Activated B cell treated with CpG ODN at 0.5 μM for 24 hours (primary cell): ENCODE measurements around the gene ITLN1. TPM values are rescaled to one million over a fixed set of nuclear protein-coding genes. Genes with fewer than 3 reads are reported as not detected.
"Not testable (repeated sequence)": the region's sequence is repeated elsewhere in the genome, so short reads cannot be mapped to it uniquely, and the experiment has no call there.

Experiments used
- ATAC-seq: fragments of 200-7000 bp; cut with Tn5 transposase; one replicate; pipeline ENCODE4 v1.10.0; 2021; ENCODE audit warnings: low read depth, mild to moderate bottlenecking, moderate library complexity
- CTCF ChIA-PET: fragments of 350-600 bp; sonication (Branson Sonifier 250); formaldehyde crosslinking; loops from one replicate; lab custom pipeline; 2021; ENCODE audit warnings: antibody characterized with exemption; lab: Charles Lee
- POLR2A ChIA-PET: fragments of 350-600 bp; sonication (Branson Sonifier 250); formaldehyde crosslinking; loops from one replicate; lab custom pipeline; 2021; ENCODE audit warnings: antibody characterized with exemption; lab: Charles Lee
- DNase-seq: peaks from one replicate; pipeline ENCODE4 v3.0.0; 2022
- H3K27ac Mint-ChIP-seq: one replicate; pipeline ENCODE4 v1.8.0; 2020; ENCODE audit warnings: mixed read lengths
- H3K27me3 Mint-ChIP-seq: one replicate; pipeline ENCODE4 v1.8.0; 2021; ENCODE audit warnings: mixed read lengths
- H3K36me3 Mint-ChIP-seq: one replicate; pipeline ENCODE4 v1.8.0; 2021; ENCODE audit warnings: low read depth, mixed read lengths
- H3K4me1 Mint-ChIP-seq: one replicate; pipeline ENCODE4 v1.8.0; 2021; ENCODE audit warnings: mixed read lengths
- H3K4me3 Mint-ChIP-seq: one replicate; pipeline ENCODE4 v1.8.0; 2020; ENCODE audit warnings: mild to moderate bottlenecking, mixed read lengths
- H3K9me3 Mint-ChIP-seq: one replicate; pipeline ENCODE4 v1.8.0; 2020; ENCODE audit warnings: mixed read lengths
- CTCF ChIP-seq: fragments of 200-600 bp; IDR thresholded peaks from one replicate; pipeline ENCODE4 v1.8.0; 2022; ENCODE audit warnings: antibody characterized with exemption, mild to moderate bottlenecking
- intact Hi-C: fragments of 100-400 bp; cut with micrococcal nuclease; formaldehyde crosslinking; loops from one replicate; pipeline ENCODE4 v1.15.1; 2024
- total RNA-seq: library from RNA; stranded (reverse); gene quantifications from 2 replicates; pipeline ENCODE4 v1.2.3, GENCODE V29; 2022

ITLN1 gene
- total RNA-seq, 1 donor from 2014 or later: not detected

- no peak overlapping the region for H3K27ac Mint-ChIP-seq
- POLR2A ChIA-PET: no interaction called here
- DNase-seq (no peak), ATAC-seq (no peak)
- H3K4me3 Mint-ChIP-seq: no peak overlapping the region
- H3K27me3 Mint-ChIP-seq: peaks cover 17% of the 10 kb centered on the region
- peaks cover 4% of the 10 kb centered on the region for H3K9me3 Mint-ChIP-seq
- CTCF ChIA-PET: no interaction called here
- no peak for TF ChIP-seq CTCF
- intact Hi-C loops: no loop called here
- no peaks in the 10 kb centered on the region for H3K36me3 Mint-ChIP-seq
- H3K4me1 Mint-ChIP-seq: no peaks in the 10 kb centered on the region
These were observed 3.9 kb upstream of the ITLN1 start for GRCh38 chr1:160888926-160889325.

- Mint-ChIP-seq H3K36me3 (no peaks in the 10 kb centered on the region), H3K27me3 (peaks cover 12% of the 10 kb centered on the region), H3K27ac (no peak overlapping the region), H3K9me3 (no peaks in the 10 kb centered on the region), H3K4me1 (no peaks in the 10 kb centered on the region), H3K4me3 (no peak overlapping the region)
- CTCF ChIA-PET: no interaction called here
- POLR2A ChIA-PET: no interaction called here
- ATAC-seq: no peak
- no peak for DNase-seq
- TF ChIP-seq CTCF: no peak
- intact Hi-C loops: no loop called here
These were observed 2.1 kb upstream of the ITLN1 start for GRCh38 chr1:160887071-160887470.

DNA sequence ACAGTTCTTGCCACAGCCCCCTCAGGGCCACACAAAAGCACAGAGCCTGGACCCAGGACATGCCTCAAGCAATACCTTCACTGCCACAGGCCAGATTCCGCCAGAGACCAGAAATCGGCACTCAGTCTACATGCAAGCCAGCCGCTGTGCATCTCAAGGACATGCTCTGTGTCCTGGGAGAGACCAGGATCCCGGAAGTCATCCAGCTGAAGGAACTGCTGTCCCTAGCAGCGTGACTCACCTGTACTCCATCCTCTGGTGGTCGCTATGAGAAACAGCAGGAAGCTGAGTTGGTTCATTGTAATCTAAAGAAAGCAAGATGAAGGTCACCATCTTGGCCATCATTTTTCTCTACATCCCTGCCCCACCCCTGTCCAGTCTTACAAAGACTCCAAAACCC, 401 bp downstream of the ITLN1 start:
- TF ChIP-seq CTCF: no peak
- ATAC-seq: no peak
- no peaks in the 10 kb centered on the region for H3K4me1 Mint-ChIP-seq
- H3K27me3 Mint-ChIP-seq: peaks cover 6% of the 10 kb centered on the region
- POLR2A ChIA-PET: no interaction called here
- H3K27ac Mint-ChIP-seq: no peak overlapping the region
- CTCF ChIA-PET: interaction anchor here (0.7 to 1.1 kb wide), 3 partner anchors 42 to 107 kb away, joined by 3 to 4 read pairs (median 3); no protein-coding TSS in a partner anchor
- intact Hi-C loops: no loop called here
- DNase-seq: no peak
- no peaks in the 10 kb centered on the region for H3K36me3 Mint-ChIP-seq
- no peaks in the 10 kb centered on the region for H3K9me3 Mint-ChIP-seq
- H3K4me3 Mint-ChIP-seq: no peak overlapping the region

GRCh38 chr1:160883581-160884513, 1.1 kb downstream of the ITLN1 start:
- Mint-ChIP-seq H3K36me3 (no peaks in the 10 kb centered on the region), H3K9me3 (no peaks in the 10 kb centered on the region), H3K27me3 (peaks cover 3% of the 10 kb centered on the region), H3K4me1 (no peaks in the 10 kb centered on the region), H3K27ac (no peak overlapping the region), H3K4me3 (no peak overlapping the region)
- ChIA-PET POLR2A (interaction anchor here (0.9 kb wide), 1 partner anchor 599 kb away, joined by 5 read pairs; no protein-coding TSS in a partner anchor), CTCF (interaction anchor here (0.8 to 1.1 kb wide), 2 partner anchors 41 to 43 kb away, joined by 3 read pairs; no protein-coding TSS in a partner anchor)
- ATAC-seq: no peak
- TF ChIP-seq CTCF: no peak
- intact Hi-C loops: no loop called here
- DNase-seq: no peak

- ChIA-PET CTCF (no interaction called here), POLR2A (no interaction called here)
- Mint-ChIP-seq H3K4me3 (no peak overlapping the region), H3K27me3 (peaks cover 5% of the 10 kb centered on the region), H3K36me3 (no peaks in the 10 kb centered on the region), H3K4me1 (peaks cover under 1% of the 10 kb centered on the region), H3K27ac (no peak overlapping the region), H3K9me3 (no peaks in the 10 kb centered on the region)
- DNase-seq: no peak
- no peak for ATAC-seq
- TF ChIP-seq CTCF: no peak
- intact Hi-C loops: no loop called here
These were observed 2.4 kb downstream of the ITLN1 start for GRCh38 chr1:160882582-160882981.

GRCh38 chr1:160881264-160881663, 3.7 kb downstream of the ITLN1 start:
- DNase-seq, H3K9me3 Mint-ChIP-seq, H3K4me3 Mint-ChIP-seq, H3K27ac Mint-ChIP-seq, H3K27me3 Mint-ChIP-seq, intact Hi-C loops, H3K4me1 Mint-ChIP-seq, ATAC-seq, POLR2A ChIA-PET, H3K36me3 Mint-ChIP-seq, CTCF ChIA-PET: not testable (repeated sequence)
